NCI-H345 treated with DMSO at 0.1 percent for 48 hours (cell line): ENCODE measurements around the gene ZEB1.
"Not testable (repeated sequence)": the region's sequence is repeated elsewhere in the genome, so short reads cannot be mapped to it uniquely, and the experiment has no call there.

Experiments
- DNase-seq: peaks from one replicate; lab custom pipeline; 2025; ENCODE audit not compliant: unreplicated experiment; lab: John Stamatoyannopoulos, UW

Gene ZEB1

GRCh38 chr10:31419394-31420063, 100.5 kb downstream of the ZEB1 start:
- DNase-seq: no peak

- no peak for DNase-seq
Measured at GRCh38 chr10:31421322-31421721, 102.3 kb downstream of the ZEB1 start.

GRCh38 chr10:31422634-31423033, 103.6 kb downstream of the ZEB1 start:
- DNase-seq: no peak

GRCh38 chr10:31424473-31424872, 105.5 kb downstream of the ZEB1 start:
- no peak for DNase-seq

- DNase-seq: no peak
Measured at GRCh38 chr10:31426401-31426800, 107.4 kb downstream of the ZEB1 start.

- not testable (repeated sequence) for DNase-seq
Measured at GRCh38 chr10:31427334-31427733, 108.3 kb downstream of the ZEB1 start.

GRCh38 chr10:31428499-31428898, 109.5 kb downstream of the ZEB1 start:
- DNase-seq: not testable (repeated sequence)

- DNase-seq: no peak
Measured at GRCh38 chr10:31431021-31431420, 112.0 kb downstream of the ZEB1 start.

- no peak for DNase-seq
Measured at GRCh38 chr10:31437959-31438358, 118.9 kb downstream of the ZEB1 start.

- DNase-seq: no peak
Measured at GRCh38 chr10:31451766-31452165, 132.8 kb downstream of the ZEB1 start.

- no peak for DNase-seq
Measured at GRCh38 chr10:31456468-31456867, 137.5 kb downstream of the ZEB1 start.

GRCh38 chr10:31457858-31458257, 138.8 kb downstream of the ZEB1 start:
- DNase-seq: no peak

- DNase-seq: no peak
Measured at GRCh38 chr10:31458974-31459373, 140.0 kb downstream of the ZEB1 start.

- no peak for DNase-seq
Measured at GRCh38 chr10:31460242-31460641, 141.2 kb downstream of the ZEB1 start.

- DNase-seq: no peak
Measured at GRCh38 chr10:31464552-31464951, 145.5 kb downstream of the ZEB1 start.

- no peak for DNase-seq
Measured at GRCh38 chr10:31466313-31466712, 147.3 kb downstream of the ZEB1 start.

- no peak for DNase-seq
Measured at GRCh38 chr10:31467791-31468535, 148.9 kb downstream of the ZEB1 start.

- DNase-seq: no peak
Measured at GRCh38 chr10:31468536-31468859, 149.5 kb downstream of the ZEB1 start.

- no peak for DNase-seq
Measured at GRCh38 chr10:31475519-31475918, 156.5 kb downstream of the ZEB1 start.

GRCh38 chr10:31476088-31476487, 157.1 kb downstream of the ZEB1 start:
- no peak for DNase-seq

- DNase-seq: no peak
Measured at GRCh38 chr10:31477584-31477983, 158.6 kb downstream of the ZEB1 start.

GRCh38 chr10:31479752-31480151, 160.7 kb downstream of the ZEB1 start:
- DNase-seq: no peak

GRCh38 chr10:31483546-31483945, 164.5 kb downstream of the ZEB1 start:
- DNase-seq: no peak
